CD4-positive, alpha-beta T cell treated with Interleukin-10 for 1 hour (primary cell): ENCODE data around the gene SLC8A3.

Source experiments
- DNase-seq: peaks from one replicate; pipeline ENCODE4 v3.0.0-alpha.2; 2020

SLC8A3 gene

GRCh38 chr14:70020352-70021170 is 168.2 kb downstream of the SLC8A3 start:
- DNase-seq, result no peak

GRCh38 chr14:70019695-70020094 is 169.1 kb downstream of the SLC8A3 start:
- no peak for DNase-seq

GRCh38 chr14:70018713-70019211 is 170.0 kb downstream of the SLC8A3 start:
- no peak for DNase-seq

GRCh38 chr14:70018230-70018629 is 170.5 kb downstream of the SLC8A3 start:
- DNase-seq, result no peak

- no peak for DNase-seq
Observed at GRCh38 chr14:70014406-70015095, 174.2 kb downstream of the SLC8A3 start.

- DNase-seq, result peak; percentile 7
Observed at GRCh38 chr14:70013271-70013873, 175.4 kb downstream of the SLC8A3 start.

DNA sequence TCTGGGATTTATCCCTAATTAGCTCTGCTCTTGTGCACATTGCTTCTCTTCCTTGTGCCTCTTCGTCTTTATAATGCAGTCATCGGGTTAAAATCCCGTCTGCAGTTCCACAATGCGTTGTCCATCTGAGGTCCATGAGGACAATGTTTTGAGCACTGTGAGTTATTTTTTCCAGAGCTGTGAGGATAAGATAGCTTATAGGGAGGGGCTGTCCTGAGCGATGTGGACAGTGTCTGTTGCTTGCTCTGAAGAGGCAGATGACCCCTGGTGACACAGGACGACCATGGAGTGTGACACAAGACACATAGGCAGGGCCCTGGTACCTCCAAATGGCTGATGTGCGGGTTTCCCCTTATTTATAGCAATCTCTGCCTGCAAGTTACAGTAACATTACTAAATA is 177.0 kb downstream of the SLC8A3 start:
- no peak for DNase-seq

DNA sequence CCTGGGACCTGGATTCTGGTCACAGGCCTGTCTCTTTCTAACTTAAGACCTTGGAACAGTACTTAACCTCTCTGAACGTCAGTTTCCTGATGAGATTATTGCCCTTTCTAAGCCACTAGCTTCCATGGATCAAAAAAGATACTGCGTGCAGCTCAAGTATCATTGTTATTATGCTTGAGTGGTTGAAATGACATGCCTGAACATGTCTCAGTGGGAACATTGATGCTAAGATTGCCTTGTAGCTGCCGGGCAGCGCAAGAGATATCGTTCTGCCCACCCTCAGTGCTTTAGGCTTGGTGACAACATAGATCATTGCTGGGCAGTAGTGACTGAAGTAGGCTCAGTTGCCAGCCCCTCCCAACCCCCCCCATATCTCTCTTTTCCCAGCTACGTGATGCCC is 177.7 kb downstream of the SLC8A3 start:
- DNase-seq, result no peak

GRCh38 chr14:70009961-70010360 is 178.8 kb downstream of the SLC8A3 start:
- DNase-seq, result no peak

GRCh38 chr14:70008284-70009262 is 180.2 kb downstream of the SLC8A3 start:
- no peak for DNase-seq

- DNase-seq, result no peak
Observed at GRCh38 chr14:70006699-70007098, 182.1 kb downstream of the SLC8A3 start.

- DNase-seq, result no peak
Observed at GRCh38 chr14:70005281-70005805, 183.4 kb downstream of the SLC8A3 start.

GRCh38 chr14:70004791-70005190 is 184.0 kb downstream of the SLC8A3 start:
- no peak for DNase-seq

DNA sequence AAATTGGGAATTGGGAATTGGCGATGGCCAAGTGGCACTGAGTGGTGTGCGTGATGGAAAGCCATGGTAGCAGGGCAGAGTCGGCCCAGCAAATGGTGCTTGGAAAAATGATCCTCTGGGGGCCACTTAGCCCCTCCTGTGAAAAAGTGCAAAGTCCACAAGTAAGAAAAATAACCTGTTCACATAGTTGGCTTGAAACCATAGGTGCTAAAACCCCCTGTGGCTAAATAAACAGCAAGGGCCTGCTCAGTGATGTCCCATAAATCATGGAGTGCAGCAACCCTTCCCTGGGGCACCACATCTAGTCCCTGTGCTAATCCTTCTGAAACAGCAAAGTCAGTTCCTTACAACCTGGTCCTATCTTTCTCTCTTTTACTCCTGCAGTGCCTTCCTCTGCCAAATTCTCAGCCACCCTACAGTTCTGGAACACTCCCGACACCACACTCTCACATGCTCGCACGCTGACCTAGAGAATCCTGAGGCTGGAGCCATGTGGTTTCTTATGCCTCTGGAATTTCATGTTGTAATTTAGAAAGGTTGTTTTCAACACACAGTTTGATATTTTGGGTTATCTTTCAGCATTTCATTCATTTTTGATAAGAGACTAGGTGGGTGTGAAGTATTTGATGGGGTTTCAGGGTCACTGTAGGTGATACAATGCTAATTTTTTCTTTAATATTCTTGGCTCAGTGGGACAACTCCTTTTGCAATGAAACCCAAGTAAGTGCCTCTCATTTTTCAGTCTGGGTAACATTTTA is 186.0 kb downstream of the SLC8A3 start:
- DNase-seq, result no peak

- DNase-seq, result no peak
Observed at GRCh38 chr14:70000601-70001000, 188.2 kb downstream of the SLC8A3 start.

DNA sequence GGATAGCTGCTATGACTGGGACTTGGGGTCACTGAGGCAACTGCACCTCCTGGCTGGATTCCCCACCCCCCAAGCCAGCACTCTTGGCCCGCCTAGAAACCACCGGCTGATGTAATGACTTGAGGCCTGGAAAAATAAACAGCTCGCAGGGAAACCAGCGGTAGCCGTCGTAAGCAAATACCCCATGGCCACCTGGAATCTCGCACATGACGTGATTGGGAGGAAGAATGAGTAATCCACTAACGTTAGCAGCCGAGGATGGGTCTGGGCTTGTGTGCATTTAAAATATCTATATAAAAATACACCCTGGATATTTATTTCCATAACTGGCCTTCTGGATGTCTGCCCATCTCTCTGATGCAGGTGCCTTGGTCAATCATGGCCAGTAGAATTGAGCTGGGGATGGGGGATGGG is 189.5 kb downstream of the SLC8A3 start:
- no peak for DNase-seq

DNA sequence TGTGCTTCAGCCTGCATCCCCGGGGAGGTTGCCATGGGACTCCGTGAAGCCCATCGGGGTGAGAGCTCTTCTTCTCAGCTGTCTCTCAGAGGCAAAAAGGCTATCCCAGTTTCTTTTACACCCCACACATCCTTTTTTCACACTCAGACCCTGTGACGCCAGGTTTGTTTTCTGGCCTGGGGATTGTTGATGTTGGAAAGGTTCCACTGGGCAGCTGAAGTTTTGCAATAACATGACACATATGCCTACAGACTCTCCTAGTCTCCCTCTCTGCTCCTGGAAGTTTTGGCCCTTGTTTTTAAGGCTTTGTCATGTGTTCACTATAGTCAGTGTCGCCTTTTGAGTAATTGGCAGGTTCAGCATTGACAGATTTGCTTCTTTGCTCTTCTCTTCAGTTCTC is 190.9 kb downstream of the SLC8A3 start:
- no peak for DNase-seq

GRCh38 chr14:69996216-69996615 is 192.5 kb downstream of the SLC8A3 start:
- no peak for DNase-seq
